GM19099 (cell line): ENCODE measurements around the gene CCNI2.

Experiments
- POLR2A ChIP-seq: IDR thresholded peaks from 3 replicates; pipeline ENCODE4 v1.6.1; 2011; ENCODE audit warnings: low read depth; ENCODE audit not compliant: insufficient read length; ENCODE audit errors: extremely low read depth

CCNI2 gene

GRCh38 chr5:132767150-132767549 lies 19.9 kb downstream of the CCNI2 start:
- TF ChIP-seq POLR2A = no peak

- TF ChIP-seq POLR2A = no peak
Measured at GRCh38 chr5:132768485-132768868, 21.3 kb downstream of the CCNI2 start.

DNA sequence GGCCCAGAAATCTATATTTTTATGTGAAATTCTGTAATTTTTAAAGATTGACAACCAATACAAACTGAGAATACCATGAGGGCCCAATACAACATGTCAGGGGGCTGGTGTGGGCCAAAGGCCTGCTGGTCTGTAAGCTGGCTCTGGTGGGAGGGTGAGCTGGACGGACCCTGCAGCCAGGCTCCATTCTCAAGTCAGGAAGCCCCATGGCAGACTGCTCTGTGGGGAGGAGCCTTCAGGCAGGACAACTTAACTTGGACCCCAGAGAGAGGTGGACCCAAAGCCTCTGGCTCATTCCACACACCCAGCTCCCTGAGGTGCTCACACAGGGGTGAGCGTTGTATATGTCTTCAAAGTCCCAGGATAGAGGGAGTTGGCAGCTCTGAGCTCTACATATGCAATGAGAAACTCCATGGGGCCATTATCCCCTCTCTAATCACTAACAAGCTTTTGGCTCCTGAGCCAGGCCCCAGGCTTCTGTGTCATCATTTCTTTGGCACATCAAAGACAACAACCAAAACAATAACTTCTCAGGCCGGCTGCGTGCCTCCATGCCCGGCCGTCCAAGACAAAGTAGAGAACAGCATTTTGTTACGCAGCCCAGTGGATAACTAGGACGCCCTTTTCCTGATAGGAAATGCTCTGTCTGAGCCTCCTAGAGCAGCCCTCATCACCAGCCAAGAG lies 23.4 kb downstream of the CCNI2 start:
- TF ChIP-seq POLR2A = no peak

- no peak for TF ChIP-seq POLR2A
Measured at GRCh38 chr5:132771503-132771998, 24.3 kb downstream of the CCNI2 start.

- no peak for TF ChIP-seq POLR2A
Measured at GRCh38 chr5:132772291-132773070, 25.3 kb downstream of the CCNI2 start.

- no peak for TF ChIP-seq POLR2A
Measured at GRCh38 chr5:132773114-132773513, 25.9 kb downstream of the CCNI2 start.

DNA sequence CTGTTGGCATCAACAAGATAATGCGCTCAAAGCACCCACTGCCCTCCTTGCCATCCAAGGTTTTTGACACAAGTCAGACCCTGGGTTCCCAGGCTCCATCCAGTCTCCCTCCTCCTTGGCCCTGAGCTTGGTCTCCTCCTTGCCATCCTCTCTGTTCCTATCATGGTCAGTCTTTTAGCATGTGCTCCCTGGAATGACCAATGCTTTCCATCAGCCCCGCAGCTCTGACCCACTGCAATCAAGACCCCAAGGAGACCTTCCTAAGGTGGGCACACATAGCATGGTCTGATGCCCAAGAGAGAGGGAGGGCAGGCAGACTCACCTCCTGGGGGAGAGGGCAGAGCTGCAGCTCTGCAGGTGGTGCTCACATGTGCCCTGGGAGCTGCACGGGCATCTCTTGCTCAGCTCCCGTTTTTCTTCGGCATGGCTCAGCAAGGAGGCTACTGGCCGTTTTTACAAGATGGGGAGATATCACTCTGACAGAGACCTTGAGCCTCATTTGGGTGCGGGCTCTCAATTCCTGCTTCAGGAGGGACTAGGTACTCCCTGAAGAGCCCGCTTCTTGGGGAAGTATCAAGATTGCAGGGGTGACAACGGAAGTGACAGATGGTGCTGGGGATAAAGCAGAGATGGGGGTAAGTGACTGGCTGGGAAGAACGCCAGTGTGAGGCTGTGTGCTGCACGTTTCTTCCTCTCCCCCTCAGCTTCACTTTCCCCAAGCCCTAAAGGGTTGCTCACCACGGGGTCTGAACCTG lies 26.6 kb downstream of the CCNI2 start:
- no peak for TF ChIP-seq POLR2A

GRCh38 chr5:132774406-132774805 lies 27.2 kb downstream of the CCNI2 start:
- TF ChIP-seq POLR2A = no peak

DNA sequence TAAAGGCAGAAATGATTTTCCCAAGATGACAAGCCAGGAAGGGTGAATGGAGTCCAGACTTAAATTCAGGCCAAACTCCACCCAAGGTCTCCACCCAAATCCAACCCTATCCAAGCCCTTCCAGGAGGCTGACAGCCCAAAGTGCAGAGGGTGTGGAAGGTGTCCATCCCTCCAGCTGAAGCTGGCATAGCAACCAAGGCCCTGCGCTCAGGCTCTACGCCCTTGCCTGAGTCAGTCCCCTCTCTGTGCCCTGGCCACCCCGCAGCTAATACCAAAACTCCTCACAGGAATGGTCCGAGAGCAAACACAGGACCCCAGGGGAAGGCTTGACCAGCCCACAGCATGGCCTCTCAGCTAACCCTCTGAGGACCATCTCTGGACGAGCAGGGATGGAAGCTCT lies 27.7 kb downstream of the CCNI2 start:
- no peak for TF ChIP-seq POLR2A

DNA sequence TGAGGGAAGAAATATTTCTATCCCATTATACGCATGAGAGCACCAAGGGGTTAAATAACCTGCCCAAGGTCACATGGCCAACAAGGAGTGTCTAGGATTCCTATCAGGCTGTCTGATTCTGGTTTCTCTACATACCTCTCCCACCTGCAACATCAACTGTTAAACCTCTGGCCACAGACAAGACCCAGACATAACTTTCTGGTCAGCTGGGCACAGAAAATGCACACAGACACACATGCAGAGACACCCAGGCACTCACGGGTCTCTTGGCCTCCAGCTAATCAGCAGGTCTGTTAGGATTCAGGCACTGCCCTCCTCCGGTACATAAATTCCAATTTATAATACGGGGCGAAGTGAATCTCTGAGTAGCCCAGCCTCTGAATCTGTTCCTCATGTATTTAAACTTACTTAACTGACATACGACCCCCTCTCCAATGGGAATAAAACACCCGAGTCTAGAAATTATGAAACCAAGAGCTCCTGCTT lies 28.3 kb downstream of the CCNI2 start:
- no peak for TF ChIP-seq POLR2A

- TF ChIP-seq POLR2A = no peak
Measured at GRCh38 chr5:132776131-132776937, 29.1 kb downstream of the CCNI2 start.

GRCh38 chr5:132776938-132777208 lies 29.6 kb downstream of the CCNI2 start:
- no peak for TF ChIP-seq POLR2A

- TF ChIP-seq POLR2A = peak; percentile 69
Measured at GRCh38 chr5:132777209-132778069, 30.2 kb downstream of the CCNI2 start, which contains the start of gene SEPTIN8. Gene SEPTIN8, minus strand, starts transcription at chr5:132777239. Its CDS starts 102 bp downstream, at chr5:132777137.

- TF ChIP-seq POLR2A = no peak
Measured at GRCh38 chr5:132778129-132778528, 30.9 kb downstream of the CCNI2 start.
